Measurements from ENCODE around the gene VWC2L.

The VWC2L gene

GRCh38 chr2:214533541-214533940 lies 122.7 kb downstream of the VWC2L start:
- in situ Hi-C loops (cut with HindIII; ENCODE audit: low sequenced_read_pairs): no loop called here

GRCh38 chr2:214536625-214537024 lies 125.8 kb downstream of the VWC2L start:
- in situ Hi-C loops (cut with HindIII; ENCODE audit: low sequenced_read_pairs): no loop called here

- in situ Hi-C loops (cut with HindIII; ENCODE audit: low sequenced_read_pairs): no loop called here
Observed at GRCh38 chr2:214537929-214538328, 127.1 kb downstream of the VWC2L start.

GRCh38 chr2:214542295-214542694 lies 131.4 kb downstream of the VWC2L start:
- in situ Hi-C loops (cut with HindIII; ENCODE audit: low sequenced_read_pairs): no loop called here

- in situ Hi-C loops (cut with HindIII; ENCODE audit: low sequenced_read_pairs): no loop called here
Observed at GRCh38 chr2:214542866-214543265, 132.0 kb downstream of the VWC2L start.

GRCh38 chr2:214543386-214543955 lies 132.6 kb downstream of the VWC2L start:
- in situ Hi-C loops (cut with HindIII; ENCODE audit: low sequenced_read_pairs): no loop called here

- in situ Hi-C loops (cut with HindIII; ENCODE audit: low sequenced_read_pairs): no loop called here
Observed at GRCh38 chr2:214545898-214546542, 135.2 kb downstream of the VWC2L start.

GRCh38 chr2:214547931-214548330 lies 137.1 kb downstream of the VWC2L start:
- in situ Hi-C loops (cut with HindIII; ENCODE audit: low sequenced_read_pairs): no loop called here

- in situ Hi-C loops (cut with HindIII; ENCODE audit: low sequenced_read_pairs): no loop called here
Observed at GRCh38 chr2:214549946-214550345, 139.1 kb downstream of the VWC2L start.

GRCh38 chr2:214550786-214551185 lies 139.9 kb downstream of the VWC2L start:
- in situ Hi-C loops (cut with HindIII; ENCODE audit: low sequenced_read_pairs): no loop called here

- in situ Hi-C loops (cut with HindIII; ENCODE audit: low sequenced_read_pairs): no loop called here
Observed at GRCh38 chr2:214557884-214558283, 147.0 kb downstream of the VWC2L start.

- in situ Hi-C loops (cut with HindIII; ENCODE audit: low sequenced_read_pairs): no loop called here
Observed at GRCh38 chr2:214558341-214558740, 147.5 kb downstream of the VWC2L start.

GRCh38 chr2:214560176-214560575 lies 149.3 kb downstream of the VWC2L start:
- in situ Hi-C loops (cut with HindIII; ENCODE audit: low sequenced_read_pairs): no loop called here

- in situ Hi-C loops (cut with HindIII; ENCODE audit: low sequenced_read_pairs): no loop called here
Observed at GRCh38 chr2:214560618-214561190, 149.8 kb downstream of the VWC2L start.

- in situ Hi-C loops (cut with HindIII; ENCODE audit: low sequenced_read_pairs): no loop called here
Observed at GRCh38 chr2:214565246-214565645, 154.4 kb downstream of the VWC2L start.

- in situ Hi-C loops (cut with HindIII; ENCODE audit: low sequenced_read_pairs): no loop called here
Observed at GRCh38 chr2:214566457-214566856, 155.6 kb downstream of the VWC2L start.

GRCh38 chr2:214569419-214570035 lies 158.7 kb downstream of the VWC2L start:
- in situ Hi-C loops (cut with HindIII; ENCODE audit: low sequenced_read_pairs): no loop called here

- in situ Hi-C loops (cut with HindIII; ENCODE audit: low sequenced_read_pairs): no loop called here
Observed at GRCh38 chr2:214574084-214574781, 163.4 kb downstream of the VWC2L start.

- in situ Hi-C loops (cut with HindIII; ENCODE audit: low sequenced_read_pairs): no loop called here
Observed at GRCh38 chr2:214575030-214575429, 164.2 kb downstream of the VWC2L start.

- in situ Hi-C loops (cut with HindIII; ENCODE audit: low sequenced_read_pairs): no loop called here
Observed at GRCh38 chr2:214575465-214575864, 164.6 kb downstream of the VWC2L start.

GRCh38 chr2:214577769-214578168 lies 166.9 kb downstream of the VWC2L start:
- in situ Hi-C loops (cut with HindIII; ENCODE audit: low sequenced_read_pairs): no loop called here
